Measurements from ENCODE around the gene OR51Q1. TPM values are rescaled to one million over a fixed set of nuclear protein-coding genes. Genes with fewer than 3 reads are reported as not detected.

Gene OR51Q1
- total and polyA plus RNA-seq, 4 donors, result not detected

- 66% methylated on average over 2 of the region's 2 CpGs for WGBS
- DNase-seq (ENCODE audit: low spot score), result no peak
- no peaks in the 10 kb centered on the region for H3K4me1 ChIP-seq (ENCODE audit: control insufficient read depth in 4 of 4, insufficient read depth in 4 of 4, low read length in 3 of 4)
Observed at GRCh38 chr11:5467527-5467926, 45.6 kb downstream of the OR51Q1 start.

More at GRCh38 chr11:5467527-5467926, 45.6 kb downstream of the OR51Q1 start:
- TF ChIP-seq YY1 (IDR thresholded peaks at IDR 0.05) (no peak), CTCF (IDR thresholded peaks at IDR 0.05; ENCODE audit: low read depth, low read length, missing input control) (no peak), JUND (IDR thresholded peaks at IDR 0.05) (no peak), RAD21 (IDR thresholded peaks at IDR 0.05) (no peak), NR2F2 (IDR thresholded peaks at IDR 0.05) (no peak), ZBTB33 (IDR thresholded peaks at IDR 0.05) (no peak), TAF1 (conservative IDR thresholded peaks at IDR 0.05) (no peak), HNF4G (IDR thresholded peaks at IDR 0.05) (no peak), RXRA (IDR thresholded peaks at IDR 0.05) (no peak), SP1 (IDR thresholded peaks at IDR 0.05) (no peak), REST (IDR thresholded peaks at IDR 0.05) (no peak), MAX (IDR thresholded peaks at IDR 0.05) (no peak), HNF4A (conservative IDR thresholded peaks at IDR 0.05) (no peak), FOXA1 (IDR thresholded peaks at IDR 0.05) (no peak)
- no peak overlapping the region for H3K9ac ChIP-seq (ENCODE audit: low read depth in 1 of 2, low read length in 2 of 2)
- no peaks in the 10 kb centered on the region for H3K27me3 ChIP-seq (ENCODE audit: control insufficient read depth in 4 of 4, insufficient read depth in 4 of 4, low read length in 3 of 4)
- no peak overlapping the region for H3K27ac ChIP-seq (ENCODE audit: low read depth in 1 of 2, low read length in 2 of 2)
- no peak overlapping the region for H3K4me3 ChIP-seq (ENCODE audit: low read depth in 1 of 3, low read length in 3 of 3)
- H3K36me3 ChIP-seq (ENCODE audit: control insufficient read depth in 4 of 4, insufficient read depth in 3 of 4, low read depth in 1 of 4, low read length in 3 of 4), result no peaks in the 10 kb centered on the region
- H3K9me3 ChIP-seq (ENCODE audit: control insufficient read depth in 4 of 4, low read length in 3 of 4), result no peaks in the 10 kb centered on the region

Other genes starting within 250 kb of the OR51Q1 start
- gene OR51V1, start 221.4 kb upstream of the OR51Q1 start, total RNA-seq, result not detected
- gene OR51V1, start 221.4 kb upstream of the OR51Q1 start, polyA plus RNA-seq, result not detected
- gene HBB, start 195.0 kb upstream of the OR51Q1 start, total RNA-seq, result 1,000 to 10,000 TPM in 1 of 2 donors, 1 to 10 TPM in 1; 5.7 to 3,950 TPM
- 10 to 100 TPM; 13.6 to 86.8 TPM for gene HBB, start 195.0 kb upstream of the OR51Q1 start, polyA plus RNA-seq
- 1 to 10 TPM in 1 of 2 donors, not detected in 1; 6.0 TPM for gene HBD, start 187.6 kb upstream of the OR51Q1 start, total RNA-seq
- gene HBD, start 187.6 kb upstream of the OR51Q1 start, polyA plus RNA-seq, result under 1 TPM in 1 of 2 donors, not detected in 1; 0.72 TPM
- 10 to 100 TPM in 1 of 2 donors, not detected in 1; 75.1 TPM for gene HBG1, start 172.3 kb upstream of the OR51Q1 start, total RNA-seq
- not detected for gene HBG1, start 172.3 kb upstream of the OR51Q1 start, polyA plus RNA-seq
- gene HBG2, start 167.3 kb upstream of the OR51Q1 start, total RNA-seq, result over 10,000 TPM in 1 of 2 donors, not detected in 1; 55,632 TPM
- gene HBG2, start 167.3 kb upstream of the OR51Q1 start, polyA plus RNA-seq, result under 1 TPM in 1 of 2 donors, not detected in 1; 0.71 TPM
- 10 to 100 TPM in 1 of 2 donors, not detected in 1; 82.7 TPM for gene HBE1, start 152.2 kb upstream of the OR51Q1 start, total RNA-seq
- not detected for gene HBE1, start 152.2 kb upstream of the OR51Q1 start, polyA plus RNA-seq
- gene OR51B4, start 120.2 kb upstream of the OR51Q1 start, total RNA-seq, result not detected
- not detected for gene OR51B4, start 120.2 kb upstream of the OR51Q1 start, polyA plus RNA-seq
- under 1 TPM; 0.17 to 0.37 TPM for gene OR51B2, start 97.8 kb upstream of the OR51Q1 start, total RNA-seq
- gene OR51B2, start 97.8 kb upstream of the OR51Q1 start, polyA plus RNA-seq, result not detected
- gene OR51B5, start 78.6 kb upstream of the OR51Q1 start, total RNA-seq, result under 1 TPM; 0.17 to 0.23 TPM
- not detected for gene OR51B5, start 78.6 kb upstream of the OR51Q1 start, polyA plus RNA-seq
- not detected for gene OR51B6, start 70.6 kb upstream of the OR51Q1 start, total RNA-seq
- not detected for gene OR51B6, start 70.6 kb upstream of the OR51Q1 start, polyA plus RNA-seq
- gene OR51M1, start 38.3 kb upstream of the OR51Q1 start, total RNA-seq, result not detected
- gene OR51M1, start 38.3 kb upstream of the OR51Q1 start, polyA plus RNA-seq, result not detected
- under 1 TPM; 0.23 to 0.33 TPM for gene OR51I1, start 19.4 kb downstream of the OR51Q1 start, total RNA-seq
- not detected for gene OR51I1, start 19.4 kb downstream of the OR51Q1 start, polyA plus RNA-seq
- gene OR51I2, start 27.2 kb downstream of the OR51Q1 start, total RNA-seq, result not detected
- not detected for gene OR51I2, start 27.2 kb downstream of the OR51Q1 start, polyA plus RNA-seq
- not detected for gene OR52D1, start 66.6 kb downstream of the OR51Q1 start, total RNA-seq
- gene OR52D1, start 66.6 kb downstream of the OR51Q1 start, polyA plus RNA-seq, result not detected
- under 1 TPM; 0.09 to 0.33 TPM for gene UBQLN3, start 87.8 kb downstream of the OR51Q1 start, total RNA-seq
- not detected for gene UBQLN3, start 87.8 kb downstream of the OR51Q1 start, polyA plus RNA-seq
- gene UBQLNL, start 94.6 kb downstream of the OR51Q1 start, total RNA-seq, result under 1 TPM; 0.05 to 0.25 TPM
- gene UBQLNL, start 94.6 kb downstream of the OR51Q1 start, polyA plus RNA-seq, result under 1 TPM; 0.03 to 0.08 TPM
- gene OR52H1, start 126.4 kb downstream of the OR51Q1 start, total RNA-seq, result under 1 TPM; 0.14 to 0.33 TPM
- not detected for gene OR52H1, start 126.4 kb downstream of the OR51Q1 start, polyA plus RNA-seq
- not detected for gene OR52B6, start 158.8 kb downstream of the OR51Q1 start, total RNA-seq
- gene OR52B6, start 158.8 kb downstream of the OR51Q1 start, polyA plus RNA-seq, result not detected
- gene TRIM6, start 174.5 kb downstream of the OR51Q1 start, total RNA-seq, result 1 to 10 TPM in 1 of 2 donors, under 1 TPM in 1; 0.75 to 5.3 TPM
- gene TRIM6, start 174.5 kb downstream of the OR51Q1 start, polyA plus RNA-seq, result under 1 TPM; 0.39 to 0.40 TPM
- 1 to 10 TPM; 2.8 to 3.8 TPM for gene TRIM34, start 202.9 kb downstream of the OR51Q1 start, total RNA-seq
- 1 to 10 TPM; 1.7 to 2.2 TPM for gene TRIM34, start 202.9 kb downstream of the OR51Q1 start, polyA plus RNA-seq